Spinal cord (tissue), 10 donors: ENCODE data around the gene PALM. TPM values are rescaled to one million over a fixed set of nuclear protein-coding genes. Genes with fewer than 3 reads are reported as not detected.

Experiments
- DNase-seq, 6 donors: peaks; one replicate each; pipeline versions ENCODE4 v3.0.0 to v3.0.0-alpha.2; 2013 to 2015; ENCODE audit warnings: low spot score in 6 of 6, low read depth in 4 of 6
- H3K27ac ChIP-seq: one replicate; pipeline ENCODE4 v1.5.1; 2013; ENCODE audit warnings: low read depth, low read length, control low read depth
- H3K27me3 ChIP-seq: one replicate; pipeline ENCODE4 v1.6.1; 2013; ENCODE audit warnings: low read length; ENCODE audit not compliant: control insufficient read depth, insufficient read depth
- H3K36me3 ChIP-seq: one replicate; pipeline ENCODE4 v1.6.1; 2013; ENCODE audit warnings: low read length; ENCODE audit not compliant: control insufficient read depth, insufficient read depth
- H3K4me1 ChIP-seq: one replicate; pipeline ENCODE4 v1.6.1; 2013; ENCODE audit warnings: low read length; ENCODE audit not compliant: control insufficient read depth, insufficient read depth
- H3K4me3 ChIP-seq: one replicate; pipeline ENCODE4 v1.5.1; 2013; ENCODE audit warnings: low read depth, low read length, control low read depth
- H3K9me3 ChIP-seq: one replicate; pipeline ENCODE4 v1.6.1; 2013; ENCODE audit warnings: low read length; ENCODE audit not compliant: control insufficient read depth, insufficient read depth
- WGBS: methylation state at CpG from one replicate; pipeline ENCODE4 v1.1.5; 2013; ENCODE audit warnings: missing lambda C conversion rate; ENCODE audit not compliant: insufficient coverage; 5-methylcytosine and 5-hydroxymethylcytosine counted together
- polyA plus RNA-seq, 2 donors: library from polyadenylated mRNA; unstranded; fragments of 120-200 nt; gene quantifications; one replicate each; pipeline ENCODE4 v1.2.1, GENCODE V29; 2013; ENCODE audit not compliant: insufficient read length in 2 of 2
- total RNA-seq, 2 donors: library from RNA; depleted of rRNA in 1 of 2; stranded (reverse); fragments of 120-200 nt in 1 of 2; fragments of >200 nt in 1 of 2; gene quantifications; one replicate each; pipeline versions ENCODE4 v1.2.3 to v1.2.4, GENCODE V29; 2013 to 2014
- donor health status: healthy.

The PALM gene
- total and polyA plus RNA-seq, 4 donors = 48.8 to 260 (median 155) TPM

DNA sequence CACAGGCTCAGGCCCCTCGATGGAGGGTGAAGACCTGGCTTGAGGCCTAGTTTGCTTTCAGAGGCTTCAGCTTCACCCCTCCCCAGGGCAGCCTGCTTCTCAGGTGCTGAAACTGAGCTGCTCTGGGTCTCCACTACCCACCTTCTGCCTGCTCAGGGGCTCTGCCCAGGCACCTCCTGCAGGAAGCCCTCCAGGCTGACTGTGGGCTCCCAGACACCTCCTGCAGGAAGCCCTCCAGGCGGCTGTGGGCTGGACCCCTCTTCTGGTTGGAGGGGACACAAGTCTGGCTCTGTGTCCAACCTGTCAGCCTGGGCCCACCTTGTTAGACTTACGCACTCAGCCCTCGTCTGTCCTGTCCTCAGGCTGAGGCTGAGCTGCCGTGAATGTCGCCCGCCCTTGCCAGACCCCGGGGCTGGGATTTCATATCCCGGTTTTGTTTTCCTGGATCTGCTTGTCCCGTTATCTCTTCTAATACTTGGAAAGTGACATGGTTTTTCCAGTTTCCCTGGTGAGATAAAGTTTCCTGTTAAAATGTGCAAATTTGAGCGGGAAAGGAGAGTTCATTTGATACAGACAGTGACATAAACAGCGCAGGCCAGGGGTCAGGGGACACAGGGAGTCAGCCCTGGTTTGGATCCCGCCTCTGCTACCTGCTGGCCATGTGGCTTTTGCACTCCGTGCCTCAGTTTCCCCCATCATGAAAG, 21.4 kb downstream of the PALM start:
- Histone ChIP-seq H3K4me3 (no peak overlapping the region), H3K36me3 (peaks cover 98% of the 10 kb centered on the region), H3K27me3 (no peaks in the 10 kb centered on the region), H3K4me1 (peaks cover 6% of the 10 kb centered on the region), H3K27ac (no peak overlapping the region), H3K9me3 (no peaks in the 10 kb centered on the region)
- DNase-seq = no peak
- WGBS = 72% methylated on average over 8 of the region's 14 CpGs

DNA sequence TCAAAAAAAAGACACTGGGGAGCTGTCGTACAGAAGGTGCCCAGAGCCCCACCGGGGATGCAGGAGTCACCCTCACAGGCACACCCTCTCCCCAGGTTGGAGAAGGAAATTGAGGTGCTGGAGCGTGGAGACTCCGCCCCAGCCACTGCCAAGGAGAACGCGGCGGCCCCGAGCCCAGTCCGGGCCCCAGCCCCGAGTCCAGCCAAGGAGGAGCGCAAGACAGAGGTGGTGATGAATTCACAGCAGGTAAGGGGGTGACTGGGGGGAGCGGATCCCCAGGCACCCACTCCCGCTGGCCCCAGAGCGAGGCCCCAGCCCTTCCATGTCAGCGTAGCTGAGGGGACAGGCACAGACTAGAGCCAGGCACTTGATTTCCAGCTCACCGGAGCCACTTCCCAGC, 22.3 kb downstream of the PALM start:
- peaks cover 96% of the 10 kb centered on the region for H3K36me3 ChIP-seq

DNA sequence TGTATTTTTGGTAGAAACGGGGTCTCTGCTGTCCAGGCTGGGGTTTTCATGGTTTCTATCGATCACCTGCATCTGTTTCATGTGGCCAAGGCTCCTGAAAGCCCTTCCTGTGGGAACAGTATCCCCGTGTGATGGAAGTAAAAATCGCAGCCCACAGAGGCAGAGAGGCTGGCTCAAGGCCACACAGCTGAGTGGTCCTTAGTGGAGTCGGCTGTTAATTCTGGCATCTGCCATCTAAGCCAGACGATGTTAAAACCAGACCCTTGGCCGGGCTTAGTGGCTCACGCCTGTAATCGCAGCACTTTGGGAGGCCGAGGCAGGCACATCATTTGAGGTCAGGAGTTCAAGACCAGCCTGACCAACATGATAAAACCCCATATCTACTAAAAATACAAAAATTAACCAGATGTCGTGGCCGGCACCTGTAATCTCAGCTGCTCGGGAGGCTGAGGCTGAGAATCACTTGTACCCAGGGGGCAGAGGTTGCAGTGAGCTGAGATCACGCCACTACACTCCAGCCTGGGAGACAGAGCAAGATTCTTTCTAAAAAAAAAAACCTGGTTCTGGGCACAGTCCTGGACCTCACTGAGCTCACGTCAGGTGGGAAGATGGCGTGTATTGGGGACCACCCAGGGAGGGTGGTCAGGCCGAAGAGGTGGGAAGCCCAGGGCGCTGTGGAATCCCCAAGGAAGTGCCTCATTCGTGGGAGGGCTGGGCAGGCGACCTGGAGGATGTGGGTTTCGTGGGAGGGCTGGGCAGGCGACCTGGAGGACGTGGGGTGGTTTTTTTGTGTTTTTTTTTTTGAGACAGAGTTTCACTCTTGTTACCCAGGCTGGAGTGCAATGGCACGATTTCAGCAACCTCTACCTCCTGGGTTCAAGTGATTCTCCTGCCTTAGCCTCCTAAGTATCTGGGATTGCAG, 23.7 kb downstream of the PALM start:
- 85% methylated on average over 20 of the region's 24 CpGs for WGBS
- Histone ChIP-seq H3K9me3 (no peaks in the 10 kb centered on the region), H3K36me3 (peaks cover 96% of the 10 kb centered on the region), H3K27me3 (no peaks in the 10 kb centered on the region), H3K27ac (no peak overlapping the region), H3K4me1 (peaks cover 6% of the 10 kb centered on the region), H3K4me3 (no peak overlapping the region)
- no peak for DNase-seq

More for the DNA sequence above, 22.3 kb downstream of the PALM start:
- 84% methylated on average over 9 of the region's 16 CpGs for WGBS
- Histone ChIP-seq H3K4me3 (no peak overlapping the region), H3K4me1 (peaks cover 6% of the 10 kb centered on the region), H3K9me3 (no peaks in the 10 kb centered on the region), H3K27me3 (no peaks in the 10 kb centered on the region), H3K27ac (no peak overlapping the region)
- no peak for DNase-seq

DNA sequence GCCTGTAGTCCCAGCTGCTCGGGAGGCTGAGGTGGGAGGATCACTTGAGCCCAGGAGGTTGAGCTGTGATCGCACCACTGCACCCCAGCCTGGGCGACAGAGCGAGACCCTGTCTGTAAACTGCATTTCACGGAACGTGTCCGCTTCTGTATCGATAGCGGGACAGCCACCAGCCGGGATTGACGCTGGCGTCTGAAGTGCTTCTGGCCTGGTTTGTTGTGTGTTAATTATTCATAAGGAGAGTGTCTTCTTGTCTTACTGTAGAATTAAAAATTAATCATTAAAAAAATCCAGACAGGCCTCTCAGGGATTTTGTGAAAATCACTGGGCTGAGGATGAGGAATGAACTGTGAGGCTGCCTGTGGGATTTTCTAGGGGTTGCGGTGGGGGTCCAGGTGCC, 26.0 kb downstream of the PALM start:
- H3K9me3 ChIP-seq = no peaks in the 10 kb centered on the region
- 97% methylated on average over 3 of the region's 13 CpGs for WGBS
- H3K4me3 ChIP-seq = no peak overlapping the region
- H3K4me1 ChIP-seq = peaks cover 3% of the 10 kb centered on the region
- DNase-seq = no peak
- H3K27me3 ChIP-seq = no peaks in the 10 kb centered on the region
- H3K36me3 ChIP-seq = peaks cover 94% of the 10 kb centered on the region
- no peak overlapping the region for H3K27ac ChIP-seq

DNA sequence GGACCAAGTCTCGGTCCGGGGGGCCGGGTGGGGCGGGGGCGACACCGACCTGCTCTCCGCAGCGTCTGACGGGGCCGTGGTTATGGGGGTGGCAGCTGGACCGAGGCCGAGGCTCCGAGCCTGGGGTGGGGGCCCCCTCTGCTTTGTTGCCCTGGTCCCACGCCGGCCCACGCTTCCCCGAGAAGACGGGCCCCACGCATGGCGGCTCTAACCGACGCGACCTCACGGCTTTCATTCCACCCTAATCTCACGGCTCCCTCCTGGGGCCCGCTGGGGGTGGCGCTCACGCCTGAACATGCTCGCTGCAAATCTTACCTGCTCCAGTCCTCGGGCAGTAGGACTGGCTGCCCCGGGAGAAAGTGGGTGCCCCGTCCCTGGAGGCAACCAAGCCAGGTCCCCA, 27.4 kb downstream of the PALM start:
- H3K27me3 ChIP-seq = no peaks in the 10 kb centered on the region
- 90% methylated on average over 32 of the region's 32 CpGs for WGBS

DNA sequence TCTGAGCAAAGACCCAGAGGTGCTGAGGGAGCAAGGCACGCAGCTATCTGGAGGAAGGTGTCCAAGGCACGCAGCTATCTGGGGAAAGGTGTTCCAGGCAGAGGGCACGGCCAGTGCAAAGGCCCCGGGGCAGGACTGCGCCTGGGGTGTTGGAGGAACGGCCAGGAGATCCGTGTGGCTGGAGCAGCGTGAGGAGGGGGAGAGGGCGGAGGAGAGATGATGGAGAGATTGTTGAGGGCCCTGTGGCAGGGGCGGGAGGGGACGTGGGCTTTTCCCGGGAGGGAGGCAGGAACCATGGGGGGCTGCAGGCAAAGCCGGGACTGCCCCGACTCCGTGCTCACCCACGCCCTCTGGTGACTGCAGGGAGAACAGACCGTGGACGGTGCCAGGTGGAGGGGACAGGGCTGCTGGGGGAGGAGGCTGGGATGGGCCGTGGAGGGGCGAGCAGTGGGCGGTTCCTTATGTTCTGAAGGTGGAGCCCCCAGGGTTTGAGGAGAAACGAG, 28.9 kb downstream of the PALM start:
- Histone ChIP-seq H3K4me3 (no peak overlapping the region), H3K27ac (no peak overlapping the region), H3K4me1 (peaks cover 3% of the 10 kb centered on the region), H3K36me3 (peaks cover 89% of the 10 kb centered on the region), H3K27me3 (no peaks in the 10 kb centered on the region), H3K9me3 (no peaks in the 10 kb centered on the region)
- peak in 1 of 6 donors; percentile 37 for DNase-seq
- 39% methylated on average over 22 of the region's 22 CpGs for WGBS

More for the DNA sequence above, 27.4 kb downstream of the PALM start:
- peaks cover 3% of the 10 kb centered on the region for H3K4me1 ChIP-seq
- H3K36me3 ChIP-seq = peaks cover 94% of the 10 kb centered on the region
- H3K9me3 ChIP-seq = no peaks in the 10 kb centered on the region
- no peak overlapping the region for H3K4me3 ChIP-seq
- no peak for DNase-seq
- H3K27ac ChIP-seq = no peak overlapping the region

DNA sequence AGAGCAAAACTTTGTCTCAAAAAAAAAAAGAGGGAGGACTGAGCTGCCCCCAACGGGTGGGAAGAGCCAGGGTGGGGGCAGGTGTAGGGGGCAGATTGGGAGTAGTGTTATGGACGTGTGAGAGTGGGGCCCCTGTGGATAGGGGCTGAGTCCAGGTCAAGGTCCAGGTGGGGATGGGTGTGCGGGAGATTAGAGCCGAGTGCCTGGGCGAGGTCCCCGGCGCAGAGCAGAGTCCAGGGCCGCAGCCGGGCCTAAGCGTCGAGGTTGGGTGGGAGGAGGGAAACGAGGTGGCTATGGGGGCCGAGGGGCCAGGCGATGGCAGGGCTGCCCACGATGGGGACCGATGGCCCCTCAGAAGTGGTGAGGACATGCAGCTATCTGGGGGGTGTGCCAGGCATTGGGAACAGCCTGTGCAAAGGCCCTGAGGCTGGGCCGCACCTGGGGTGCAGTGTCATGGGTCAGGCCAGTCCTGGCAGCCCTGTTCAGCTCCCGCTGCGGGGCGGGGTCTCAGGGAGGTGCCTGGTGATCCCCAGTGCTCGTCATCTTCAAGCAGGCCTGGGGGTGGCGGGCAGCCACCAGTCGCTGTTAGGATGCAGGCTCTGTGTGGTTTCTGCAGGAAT, 29.9 kb downstream of the PALM start:
- Histone ChIP-seq H3K27ac (no peak overlapping the region), H3K36me3 (peaks cover 89% of the 10 kb centered on the region), H3K4me1 (peaks cover 11% of the 10 kb centered on the region), H3K9me3 (no peaks in the 10 kb centered on the region), H3K27me3 (no peaks in the 10 kb centered on the region), H3K4me3 (no peak overlapping the region)
- WGBS = 93% methylated on average over 23 of the region's 23 CpGs
- DNase-seq = no peak

DNA sequence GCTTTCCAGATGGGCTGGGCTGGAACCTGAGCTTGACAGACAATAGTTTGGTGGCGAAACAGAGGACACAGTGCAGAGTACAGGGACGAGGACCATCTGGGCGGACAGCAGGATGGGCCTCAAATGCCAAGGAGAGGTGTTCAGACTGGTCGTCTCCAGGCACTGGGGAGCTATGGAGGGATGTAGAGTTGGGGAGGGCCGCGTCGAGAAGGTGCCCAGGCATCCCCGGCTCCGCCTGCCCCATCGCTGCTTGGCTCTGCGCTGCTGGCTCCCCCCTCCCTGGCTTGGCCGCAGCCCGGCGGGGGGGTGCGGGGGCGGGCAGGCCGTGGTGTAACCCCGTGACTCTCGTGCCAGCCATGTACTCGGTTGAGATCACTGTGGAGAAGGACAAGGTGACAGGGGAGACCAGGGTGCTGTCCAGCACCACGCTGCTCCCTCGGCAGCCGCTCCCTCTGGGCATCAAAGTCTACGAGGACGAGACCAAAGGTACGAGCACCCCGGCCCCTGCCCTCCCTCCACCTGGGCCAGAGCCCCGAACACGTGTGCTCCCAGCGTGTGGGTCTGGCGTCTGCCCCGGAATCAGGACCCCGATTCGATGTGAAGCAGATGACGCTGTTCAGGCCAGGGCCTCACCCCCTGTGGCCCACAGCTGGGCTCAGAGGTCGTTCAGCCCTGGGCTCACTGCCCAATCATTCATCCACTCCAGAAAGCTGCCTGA, 31.4 kb downstream of the PALM start:
- DNase-seq = no peak
- 76% methylated on average over 36 of the region's 36 CpGs for WGBS
- peaks cover 9% of the 10 kb centered on the region for H3K4me1 ChIP-seq
- no peak overlapping the region for H3K4me3 ChIP-seq
- H3K27ac ChIP-seq = no peak overlapping the region
- H3K27me3 ChIP-seq = no peaks in the 10 kb centered on the region
- peaks cover 74% of the 10 kb centered on the region for H3K36me3 ChIP-seq
- H3K9me3 ChIP-seq = no peaks in the 10 kb centered on the region
